K562 (cell line): ENCODE measurements around the gene SLC49A3. TPM values are rescaled to one million over a fixed set of nuclear protein-coding genes. Genes with fewer than 3 reads are reported as not detected.
A peak's percentile ranks its signal among the peaks of the same experiment; 100 is the strongest.

Experiments
- ATAC-seq: fragments of 200-7000 bp; cut with Tn5 transposase; 3 replicates; pipeline ENCODE4 v1.9.1; 2020; ENCODE audit warnings: moderate library complexity
- BruUV-seq: library from RNA; stranded (reverse); fragments of 400-500 nt; replicated peaks from 2 replicates; lab custom pipeline; 2021; lab: Mats Ljungman, UMichigan
- CTCF ChIA-PET: fragments of 300-600 bp; formaldehyde crosslinking; extraction: SDS; loops from one replicate; lab custom pipeline; 2021; ENCODE audit warnings: low intra/inter-chr PET ratio; lab: Yijun Ruan, JAX
- POLR2A ChIA-PET: fragments of 300-600, 350-650 bp; sonication (Branson Sonifier 250); formaldehyde crosslinking; extraction: SDS; loops from one replicate; lab custom pipeline; 2021; ENCODE audit warnings: antibody characterized with exemption, inconsistent platforms; lab: Yijun Ruan, JAX
- DNase-seq, 4 experiments: peaks; one replicate each; pipeline versions ENCODE4 v3.0.0 to v3.0.0-alpha.2; 2011 to 2018; ENCODE audit warnings: low spot score in 3 of 4, mixed read lengths in 3 of 4; ENCODE audit errors: extremely low read depth in 1 of 4
- FAIRE-seq: peaks from 2 replicates; lab custom pipeline; 2011; peaks lifted over from hg19 to GRCh38; lab: Jason Lieb, UNC
- H2AFZ ChIP-seq: 2 replicates; pipeline ENCODE4 v1.6.0; 2011; ENCODE audit warnings: low read depth, low read length, control low read depth, inconsistent platforms
- H3K27ac ChIP-seq: fragments of 200-600 bp; 3 replicates; pipeline ENCODE4 v1.8.0; 2011; ENCODE audit warnings: low read depth, mild to moderate bottlenecking, control low read depth, inconsistent platforms, low read length, moderate library complexity, mixed read lengths; ENCODE audit errors: extremely low read depth
- H3K27me3 ChIP-seq, 2 experiments: fragments of 300-600 bp in 1 of 2; 2 replicates in 1 of 2; 3 replicates in 1 of 2; pipeline versions ENCODE4 v1.6.0 to v1.8.0; 2011; ENCODE audit warnings: inconsistent platforms in 2 of 2, low read length in 2 of 2, mild to moderate bottlenecking in 1 of 2, mixed read lengths in 1 of 2, moderate library complexity in 1 of 2; ENCODE audit not compliant: control insufficient read depth in 2 of 2, insufficient read depth in 2 of 2
- H3K36me3 ChIP-seq: fragments of 300-600 bp; 3 replicates; pipeline ENCODE4 v1.8.0; 2011; ENCODE audit warnings: mild to moderate bottlenecking, low read length, inconsistent platforms; ENCODE audit not compliant: control insufficient read depth, insufficient read depth
- H3K4me1 ChIP-seq, 2 experiments: fragments of 200-600 bp in 1 of 2; replicated peaks in 1 of 2; 2 replicates in 1 of 2; 3 replicates in 1 of 2; pipeline versions ENCODE4 v1.5.1 to v1.8.0; 2011; ENCODE audit warnings: inconsistent platforms in 2 of 2, low read length in 2 of 2, mild to moderate bottlenecking in 1 of 2, mixed read lengths in 1 of 2, moderate library complexity in 1 of 2; ENCODE audit not compliant: control insufficient read depth in 2 of 2, insufficient read depth in 2 of 2
- H3K4me2 ChIP-seq: 2 replicates; pipeline ENCODE4 v1.6.1; 2011; ENCODE audit warnings: low read length, control low read depth, inconsistent platforms, mixed read lengths; ENCODE audit not compliant: insufficient read depth
- H3K4me3 ChIP-seq: fragments of 200-600 bp; sonication (generic), shearing (Covaris generic); 2 replicates; pipeline ENCODE4 v1.5.1; 2016; ENCODE audit warnings: control low read depth, inconsistent platforms
- H3K79me2 ChIP-seq: fragments of 200-600 bp; 3 replicates; pipeline ENCODE4 v1.8.0; 2011; ENCODE audit warnings: low read length, inconsistent platforms; ENCODE audit not compliant: control insufficient read depth, insufficient read depth
- H3K9ac ChIP-seq, 2 experiments: 2 replicates each; pipeline versions ENCODE4 v1.6.0 to v1.6.1; 2011; ENCODE audit warnings: low read depth in 2 of 2, low read length in 2 of 2, control low read depth in 1 of 2, inconsistent platforms in 1 of 2, mild to moderate bottlenecking in 1 of 2, mixed read lengths in 1 of 2; ENCODE audit not compliant: insufficient read depth in 1 of 2
- H3K9me1 ChIP-seq: one replicate; pipeline ENCODE4 v1.6.0; 2011; ENCODE audit warnings: inconsistent platforms, mild to moderate bottlenecking, low read length, moderate library complexity; ENCODE audit not compliant: control insufficient read depth, insufficient read depth
- H3K9me3 ChIP-seq: replicated peaks from 2 replicates; pipeline ENCODE4 v1.5.1; 2011; ENCODE audit warnings: low read depth, low read length, inconsistent platforms; ENCODE audit not compliant: control insufficient read depth, insufficient read depth
- H4K20me1 ChIP-seq: replicated peaks from 2 replicates; pipeline ENCODE4 v1.6.1; 2011; ENCODE audit warnings: low read length, inconsistent platforms, mixed read lengths; ENCODE audit not compliant: control insufficient read depth, insufficient read depth
- FOXK1 ChIP-seq: sonication (generic); formaldehyde crosslinking; IDR thresholded peaks from 2 replicates; pipeline ENCODE4 v1.8.0; 2022; ENCODE audit warnings: missing genetic modification reagents, mild to moderate bottlenecking, borderline replicate concordance
- MGA ChIP-seq: fragments of 450-650 bp; IDR thresholded peaks from 2 replicates; pipeline ENCODE4 v1.6.1; 2016; ENCODE audit warnings: mild to moderate bottlenecking, moderate library complexity
- POLR2H ChIP-seq: IDR thresholded peaks from 2 replicates; pipeline ENCODE4 v1.6.1; 2016; ENCODE audit warnings: missing genetic modification characterization, low read depth, mild to moderate bottlenecking, control low read depth, missing compliant biosample characterization, moderate library complexity
- WGBS: fragments of 100-300 bp; shearing (Covaris generic); methylation state at CpG from one replicate; pipeline ENCODE4 v1.1.6; 2016; ENCODE audit warnings: low coverage, mixed read lengths; ENCODE audit not compliant: insufficient coverage; ENCODE audit errors: missing lambda C conversion rate; 5-methylcytosine and 5-hydroxymethylcytosine counted together
- in situ Hi-C: fragments of 300-500 bp; cut with MboI; formaldehyde crosslinking; loops from 4 replicates; pipeline ENCODE4 v1.15.0; 2018; ENCODE audit warnings: inconsistent platforms, mixed read lengths
- intact Hi-C: fragments of 100-400 bp; cut with micrococcal nuclease; formaldehyde crosslinking; loops from 2 replicates; pipeline ENCODE4 v1.14.2; 2022
- polyA plus RNA-seq, 8 experiments: library from polyadenylated mRNA; depleted of rRNA in 4 of 8; stranded (reverse) in 5 of 8; unstranded in 3 of 8; fragments of >200 nt; fragmentation: Nextera tagmentation in 2 of 8; fragmentation: Illumina TruSeq in 1 of 8; extraction: Ambion mirVana in 2 of 8; extraction: Trizol in 1 of 8; gene quantifications; 2 replicates each; pipeline versions ENCODE4 v1.2.1 to v1.2.3, GENCODE V29; 2011 to 2014; ENCODE audit warnings: inconsistent platforms in 1 of 8, missing spikeins in 1 of 8
- total RNA-seq, 7 experiments: library from RNA; depleted of rRNA in 6 of 7; stranded (reverse); fragments of >200 nt in 6 of 7; fragmentation: Illumina TruSeq in 2 of 7; extraction: Trizol in 2 of 7; gene quantifications; 2 replicates each; pipeline versions ENCODE4 v1.2.1 to v1.2.3, GENCODE V29; 2011 to 2021; ENCODE audit warnings: low replicate concordance in 1 of 7

Gene SLC49A3
- total and polyA plus RNA-seq, 9 of the 15 experiments (the other 6 are each of a cell fraction or from before 2014, with no cell fraction given) = 0.24 to 0.41 TPM; not detected in 7

GRCh38 chr4:654871-655463 lies 34.0 kb downstream of the SLC49A3 start:
- DNase-seq (no peak), FAIRE-seq (no peak), ATAC-seq (no peak)
- in situ Hi-C loops = no loop called here
- Histone ChIP-seq H3K27me3 (peaks cover 35 to 59% of the 10 kb centered on the region in 2 experiments; a peak in 4 of 5 replicates), H3K4me2 (no peak overlapping the region), H3K9me3 (peaks cover 3% of the 10 kb centered on the region; the same call in 1 of the 2 replicates), H3K9ac (peak overlapping the region in 1 of 2 experiments; percentile 64; a peak in 1 of 4 replicates), H3K9me1 (no peaks in the 10 kb centered on the region), H3K27ac (no peak overlapping the region), H3K4me3 (no peak overlapping the region), H2AFZ (no peak overlapping the region), H3K79me2 (no peaks in the 10 kb centered on the region), H4K20me1 (no peaks in the 10 kb centered on the region), H3K4me1 (peaks cover 0 to 70% of the 10 kb centered on the region in 2 experiments; a peak in 2 of 5 replicates), H3K36me3 (no peaks in the 10 kb centered on the region)
- TF ChIP-seq MGA (no peak), POLR2H (no peak), FOXK1 (CRISPR knock-in tag) (no peak)
- intact Hi-C loops = no loop called here
- ChIA-PET CTCF (no interaction called here), POLR2A (interaction anchor here (0.6 kb wide), 1 partner anchor 539 kb away, joined by 3 read pairs; no protein-coding TSS in a partner anchor)
- 12% methylated on average over 16 of the region's 17 CpGs for WGBS
- no TSS peak for BruUV-seq
